ENCODE measurements around the gene ATAD3A.
"Not testable (repeated sequence)": the region's sequence is repeated elsewhere in the genome, so short reads cannot be mapped to it uniquely, and the experiment has no call there.

Gene ATAD3A

DNA sequence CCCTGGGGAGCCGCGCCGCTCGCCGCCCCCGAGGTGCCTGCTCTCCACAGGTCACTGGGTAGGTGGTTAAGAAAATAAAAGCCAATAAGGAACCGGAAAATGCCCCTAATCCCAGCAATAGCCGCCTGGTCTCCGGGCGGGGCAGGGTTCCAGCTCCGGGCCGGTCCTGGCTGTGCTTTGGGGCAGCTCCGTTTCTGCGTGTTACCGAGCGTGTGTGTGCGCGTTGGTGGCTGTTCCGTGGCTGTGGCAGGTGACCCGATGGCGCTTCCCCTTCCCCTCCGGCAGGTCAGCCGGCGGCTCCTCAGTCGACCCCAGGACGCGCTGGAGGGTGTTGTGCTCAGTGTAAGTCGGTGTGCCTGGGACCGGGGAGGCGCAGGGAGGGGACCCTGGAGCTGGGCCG lies 11.3 kb downstream of the ATAD3A start:
- DNase-seq (ENCODE audit: low spot score): not testable (repeated sequence)

DNA sequence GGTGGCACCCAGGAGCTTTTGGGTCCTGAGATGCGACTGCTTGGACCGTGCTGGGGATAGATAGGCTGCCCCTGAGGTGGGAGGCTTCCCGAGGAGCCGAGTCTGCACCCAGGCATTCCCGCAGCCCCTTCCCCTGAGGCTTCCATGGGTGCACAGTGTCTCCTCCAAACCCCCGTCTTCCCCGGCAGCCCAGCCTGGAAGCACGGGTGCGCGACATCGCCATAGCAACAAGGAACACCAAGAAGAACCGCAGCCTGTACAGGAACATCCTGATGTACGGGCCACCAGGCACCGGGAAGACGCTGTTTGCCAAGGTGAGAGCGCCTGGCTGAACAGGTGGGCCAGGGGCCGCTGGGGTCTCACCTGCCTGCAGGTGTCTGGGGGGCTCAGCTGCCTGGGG lies 11.7 kb downstream of the ATAD3A start:
- not testable (repeated sequence) for DNase-seq (ENCODE audit: low spot score)

DNA sequence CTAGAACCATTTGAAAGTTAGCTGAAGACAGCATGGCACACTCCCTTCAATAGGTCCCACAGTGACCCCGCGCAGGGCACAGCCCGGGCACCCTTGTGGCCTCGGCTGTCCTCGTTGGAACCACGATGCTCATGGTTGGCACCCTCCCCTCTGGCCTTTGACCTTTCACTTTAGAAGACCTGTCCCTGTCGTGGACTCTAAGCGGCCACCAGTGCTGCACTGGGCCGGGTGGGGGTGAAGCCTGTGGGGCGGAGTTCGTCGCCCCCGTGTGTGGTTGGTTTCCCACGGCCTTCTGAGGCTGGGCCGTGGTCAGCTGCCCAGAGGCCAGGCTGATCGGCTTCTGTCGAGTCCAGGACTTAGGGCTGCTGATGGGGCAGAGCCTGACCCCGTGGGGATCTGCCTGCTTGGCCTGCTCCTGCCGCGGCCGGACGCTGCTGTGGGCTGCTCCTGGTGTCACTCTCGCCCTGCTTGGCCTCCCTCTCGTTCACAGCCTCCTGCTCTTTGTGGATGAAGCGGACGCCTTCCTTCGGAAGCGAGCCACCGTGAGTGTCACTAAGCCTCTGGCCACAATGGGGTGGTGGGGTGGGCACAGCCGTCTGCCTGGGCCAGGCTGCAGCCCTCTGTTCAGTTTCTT lies 12.9 kb downstream of the ATAD3A start:
- DNase-seq (ENCODE audit: low spot score): not testable (repeated sequence)

- not testable (repeated sequence) for DNase-seq (ENCODE audit: low spot score)
Observed at GRCh38 chr1:1526476-1526875, 14.5 kb downstream of the ATAD3A start.

DNA sequence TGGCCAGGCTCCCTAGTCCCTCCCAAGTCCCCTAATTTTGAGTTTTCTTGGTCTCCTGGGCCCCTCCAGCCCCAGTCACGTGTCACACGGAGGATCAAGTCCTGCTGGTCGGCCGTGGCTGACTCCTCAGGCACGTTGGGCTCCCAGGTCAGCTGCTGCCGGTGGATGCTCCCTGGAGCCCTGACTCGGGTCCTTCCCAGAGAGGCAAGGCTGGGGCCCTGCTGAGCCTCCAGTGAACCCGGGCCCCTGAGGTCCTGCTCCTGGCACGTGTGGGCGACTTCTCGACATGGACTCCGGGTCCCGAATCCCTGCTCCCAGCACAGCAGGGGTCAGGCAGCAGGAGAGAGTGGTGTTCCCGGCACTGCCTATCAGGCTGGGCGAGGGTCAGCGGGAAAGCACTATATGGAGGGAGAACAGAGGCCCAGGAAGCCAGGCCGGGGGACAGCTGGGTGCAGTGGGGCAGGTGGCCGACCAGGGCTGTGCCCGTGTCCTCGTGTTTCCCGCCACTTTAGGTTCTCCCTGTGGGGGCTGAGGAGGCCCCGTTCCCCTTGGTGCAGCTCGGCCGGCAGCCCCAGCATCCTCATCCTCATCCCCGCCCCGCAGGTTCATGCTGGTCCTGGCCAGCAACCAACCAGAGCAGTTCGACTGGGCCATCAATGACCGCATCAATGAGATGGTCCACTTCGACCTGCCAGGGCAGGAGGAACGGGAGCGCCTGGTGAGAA lies 15.3 kb downstream of the ATAD3A start:
- DNase-seq (ENCODE audit: low spot score): no peak

DNA sequence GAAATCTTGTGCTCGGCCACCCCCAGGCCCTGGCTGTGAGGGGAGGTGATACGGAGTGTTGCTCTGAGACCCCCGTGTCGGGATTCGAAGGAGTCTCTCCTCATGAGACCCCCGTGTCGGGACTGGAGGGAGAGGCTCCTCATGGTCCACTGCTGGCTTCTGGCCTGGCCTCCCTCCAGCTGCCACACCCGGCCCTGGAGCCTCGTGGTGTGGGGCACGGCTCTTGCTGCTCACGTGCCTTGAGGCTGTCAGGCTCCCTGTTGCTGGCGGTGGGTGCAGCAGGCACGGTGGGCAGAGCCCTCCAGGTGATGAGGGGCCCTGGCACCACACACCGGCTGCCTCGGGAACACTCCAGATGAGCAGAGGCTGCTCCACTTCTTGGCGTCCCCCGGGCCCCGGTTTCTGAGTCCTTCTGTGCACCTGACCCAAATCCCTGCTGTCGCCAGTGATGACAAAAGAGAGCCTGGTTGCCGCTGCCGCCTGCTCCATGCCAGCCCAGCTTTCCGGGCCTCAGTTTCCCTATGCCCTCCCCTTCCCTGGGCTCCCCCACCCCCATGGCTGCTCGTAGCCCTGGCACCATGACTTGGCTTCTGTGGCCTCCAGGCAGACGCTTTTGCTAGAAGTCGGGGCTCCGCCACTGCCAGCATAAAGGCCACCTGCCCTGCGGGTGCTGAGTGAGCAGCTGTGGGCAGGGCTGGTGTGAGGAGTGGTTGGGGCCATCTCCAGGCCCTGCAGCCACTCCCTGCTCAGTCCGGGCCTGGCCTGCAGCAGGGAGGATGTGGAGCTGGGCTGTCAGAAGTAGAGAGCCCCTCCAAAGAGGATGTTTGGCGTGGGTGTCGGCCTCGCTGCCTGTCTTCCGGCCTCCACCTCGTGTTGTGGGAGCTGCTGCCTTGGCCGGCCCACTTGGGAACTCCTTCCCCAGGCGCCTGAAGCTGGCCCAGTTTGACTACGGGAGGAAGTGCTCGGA lies 16.6 kb downstream of the ATAD3A start:
- no peak for DNase-seq (ENCODE audit: low spot score)

DNA sequence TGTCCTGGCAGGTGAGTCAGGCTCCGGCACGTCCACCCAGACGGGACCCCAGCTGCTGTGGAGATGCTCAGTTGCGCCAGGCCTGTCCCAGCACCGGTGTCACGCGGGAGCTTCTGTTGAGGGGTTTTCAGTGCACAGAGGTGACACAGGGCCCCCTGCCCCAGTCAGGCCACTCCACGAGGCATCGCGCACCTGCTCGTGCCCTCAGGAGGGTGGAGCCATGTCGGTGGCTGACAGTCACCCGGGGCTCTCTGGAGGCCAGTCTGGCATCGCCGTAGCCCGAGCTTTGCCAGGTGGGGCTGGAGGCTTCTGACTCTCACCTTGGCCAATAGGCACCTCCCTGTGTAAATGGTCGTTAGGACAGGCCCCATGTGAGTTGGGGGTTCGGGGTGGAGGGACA lies 17.4 kb downstream of the ATAD3A start:
- DNase-seq (ENCODE audit: low spot score): no peak

- no peak for DNase-seq (ENCODE audit: low spot score)
Observed at GRCh38 chr1:1529936-1530335, 18.0 kb downstream of the ATAD3A start.

DNA sequence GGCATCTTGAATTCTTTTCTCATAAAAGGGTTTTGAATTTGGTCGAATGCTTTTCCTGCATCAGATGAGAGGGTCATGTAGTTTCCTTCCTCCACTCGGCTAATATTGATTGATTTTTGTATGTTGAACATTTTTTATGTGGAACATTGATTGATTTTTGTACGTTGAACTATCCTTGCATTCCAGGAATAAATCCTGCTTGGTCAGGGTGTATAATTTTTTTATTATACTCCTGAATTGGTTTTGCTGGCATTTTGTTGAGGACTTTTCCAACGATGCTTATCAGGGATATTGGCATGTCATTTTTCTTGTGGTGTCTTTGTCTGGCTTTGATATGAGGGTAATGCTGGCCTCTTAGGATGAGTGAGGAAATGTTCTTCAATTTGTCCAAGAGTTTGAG lies 20.0 kb downstream of the ATAD3A start:
- DNase-seq (ENCODE audit: low spot score): no peak

DNA sequence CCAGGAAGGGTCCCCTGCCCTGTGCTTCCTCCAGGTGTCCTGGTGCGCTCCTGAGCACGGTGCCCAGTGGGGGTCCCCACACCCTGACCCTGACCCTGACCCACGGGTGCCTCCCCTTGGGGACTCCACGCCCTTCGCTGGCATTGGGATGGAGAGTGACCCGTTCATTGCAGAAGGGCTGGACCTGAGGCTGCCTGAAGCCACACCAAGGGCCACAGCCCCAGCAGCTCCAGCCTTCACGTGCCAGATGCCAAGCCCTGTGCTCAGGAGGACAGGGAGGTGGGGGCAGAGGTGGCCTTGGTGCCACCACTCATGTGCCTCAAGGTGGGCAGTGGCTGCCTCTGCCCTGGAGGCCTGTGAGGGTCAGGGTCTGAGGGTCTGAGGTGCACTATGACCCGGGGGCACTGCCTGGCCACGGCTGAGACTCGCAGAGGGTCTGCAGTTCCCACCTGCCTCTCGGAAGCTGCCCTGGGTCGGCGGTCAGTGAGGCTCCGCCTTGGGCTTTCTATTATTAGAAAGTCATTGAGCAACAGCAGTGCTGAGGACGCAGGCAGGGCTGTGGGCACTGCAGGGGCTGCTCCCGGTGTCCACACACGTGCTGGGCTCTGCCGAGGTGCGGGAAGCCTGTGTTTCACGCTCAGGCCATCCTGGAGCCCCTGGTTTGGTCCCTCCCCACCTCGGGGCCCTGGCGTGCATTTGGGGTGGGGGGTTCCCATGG lies 21.4 kb downstream of the ATAD3A start:
- DNase-seq (ENCODE audit: low spot score): not testable (repeated sequence)

DNA sequence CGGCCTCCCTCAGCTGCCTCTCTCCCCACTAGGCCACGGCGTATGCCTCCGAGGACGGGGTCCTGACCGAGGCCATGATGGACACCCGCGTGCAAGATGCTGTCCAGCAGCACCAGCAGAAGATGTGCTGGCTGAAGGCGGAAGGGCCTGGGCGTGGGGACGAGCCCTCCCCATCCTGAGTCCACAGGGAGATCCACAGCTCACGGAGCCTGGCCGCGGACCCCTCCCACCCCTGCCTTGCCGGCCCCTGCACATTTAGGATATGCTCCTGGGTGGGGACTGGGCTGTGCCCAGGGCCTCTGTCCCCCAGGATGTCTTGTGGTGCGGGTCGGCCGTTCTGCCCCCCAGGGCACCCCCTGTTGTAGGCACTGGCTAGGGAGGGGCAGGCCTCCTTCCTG lies 21.9 kb downstream of the ATAD3A start:
- not testable (repeated sequence) for DNase-seq (ENCODE audit: low spot score)

DNA sequence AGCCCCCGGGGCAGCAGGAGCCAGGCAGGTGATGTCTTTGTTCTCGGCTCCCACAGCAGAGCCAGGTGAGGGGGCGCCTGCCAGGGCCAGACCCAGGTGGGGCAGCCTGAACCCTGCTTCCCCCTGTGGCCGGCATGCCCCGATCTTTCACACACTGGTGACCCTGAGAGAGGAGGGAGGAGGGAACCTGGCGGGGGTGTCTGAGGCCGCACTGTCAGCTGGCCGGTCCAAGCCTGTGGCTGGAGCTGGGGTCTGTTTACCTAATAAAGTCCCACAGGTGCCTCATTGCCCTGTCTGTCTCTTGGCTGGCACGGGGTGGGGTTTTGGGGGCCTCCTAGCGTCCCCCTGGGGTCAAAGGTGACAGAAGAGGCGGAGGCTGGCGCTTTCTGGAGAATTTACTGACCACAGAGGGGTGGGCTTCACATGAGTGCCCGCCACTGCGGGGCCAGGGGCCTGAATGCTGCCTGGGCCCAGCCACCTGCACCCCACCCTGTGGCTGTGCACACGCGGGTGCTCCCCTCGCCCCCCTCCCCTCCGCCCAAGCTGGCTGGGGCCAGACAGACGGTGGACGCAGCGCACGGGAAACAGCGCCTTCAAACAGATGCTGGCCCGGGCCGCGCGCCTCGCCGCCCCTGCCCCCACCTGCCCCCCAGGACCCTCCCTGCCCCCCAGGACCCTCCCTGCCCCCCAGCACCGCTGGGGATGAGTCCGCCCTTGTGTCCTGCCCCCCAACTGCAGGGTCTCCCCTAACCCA lies 22.6 kb downstream of the ATAD3A start:
- DNase-seq (ENCODE audit: low spot score): no peak

DNA sequence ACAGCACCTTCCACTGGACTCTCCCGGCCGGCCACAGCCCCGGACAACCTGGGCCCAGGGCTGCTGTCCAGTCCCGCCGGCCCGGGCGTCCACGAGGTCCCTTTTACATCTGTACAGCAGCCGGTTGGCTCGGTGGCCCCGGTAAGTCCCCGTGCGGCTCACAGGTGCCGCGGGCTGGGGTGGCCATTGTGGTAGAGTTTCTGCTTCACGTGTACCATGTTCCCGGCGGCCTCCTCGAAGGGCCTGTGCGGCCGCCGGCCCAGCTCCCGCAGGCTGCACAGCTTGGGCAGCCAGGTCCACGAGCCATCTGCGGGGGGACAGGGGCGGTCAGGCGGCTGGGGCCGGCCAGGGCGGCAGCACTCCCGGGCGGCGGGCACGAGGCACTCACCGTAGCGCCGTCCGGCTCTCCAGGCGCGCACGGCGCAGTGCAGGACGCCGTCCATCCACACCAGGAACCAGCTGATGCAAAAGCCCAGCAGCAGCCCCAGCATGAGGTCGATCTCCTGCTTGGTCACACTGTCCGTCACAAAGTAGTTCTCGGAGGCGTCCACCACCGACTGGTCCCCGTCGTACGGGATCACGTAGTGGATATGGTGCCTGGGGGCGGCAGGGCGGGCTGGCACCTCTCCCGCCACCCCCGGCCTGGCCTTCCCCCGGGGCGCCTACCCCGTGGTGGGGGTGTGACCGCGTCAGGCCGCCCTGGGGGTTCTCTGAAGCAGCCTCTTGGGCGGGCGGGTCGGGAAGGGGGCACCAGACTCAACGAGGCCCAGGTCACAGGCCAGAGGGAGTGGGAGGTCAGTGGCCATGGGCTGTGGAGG lies 23.4 kb downstream of the ATAD3A start:
- no peak for DNase-seq (ENCODE audit: low spot score)

DNA sequence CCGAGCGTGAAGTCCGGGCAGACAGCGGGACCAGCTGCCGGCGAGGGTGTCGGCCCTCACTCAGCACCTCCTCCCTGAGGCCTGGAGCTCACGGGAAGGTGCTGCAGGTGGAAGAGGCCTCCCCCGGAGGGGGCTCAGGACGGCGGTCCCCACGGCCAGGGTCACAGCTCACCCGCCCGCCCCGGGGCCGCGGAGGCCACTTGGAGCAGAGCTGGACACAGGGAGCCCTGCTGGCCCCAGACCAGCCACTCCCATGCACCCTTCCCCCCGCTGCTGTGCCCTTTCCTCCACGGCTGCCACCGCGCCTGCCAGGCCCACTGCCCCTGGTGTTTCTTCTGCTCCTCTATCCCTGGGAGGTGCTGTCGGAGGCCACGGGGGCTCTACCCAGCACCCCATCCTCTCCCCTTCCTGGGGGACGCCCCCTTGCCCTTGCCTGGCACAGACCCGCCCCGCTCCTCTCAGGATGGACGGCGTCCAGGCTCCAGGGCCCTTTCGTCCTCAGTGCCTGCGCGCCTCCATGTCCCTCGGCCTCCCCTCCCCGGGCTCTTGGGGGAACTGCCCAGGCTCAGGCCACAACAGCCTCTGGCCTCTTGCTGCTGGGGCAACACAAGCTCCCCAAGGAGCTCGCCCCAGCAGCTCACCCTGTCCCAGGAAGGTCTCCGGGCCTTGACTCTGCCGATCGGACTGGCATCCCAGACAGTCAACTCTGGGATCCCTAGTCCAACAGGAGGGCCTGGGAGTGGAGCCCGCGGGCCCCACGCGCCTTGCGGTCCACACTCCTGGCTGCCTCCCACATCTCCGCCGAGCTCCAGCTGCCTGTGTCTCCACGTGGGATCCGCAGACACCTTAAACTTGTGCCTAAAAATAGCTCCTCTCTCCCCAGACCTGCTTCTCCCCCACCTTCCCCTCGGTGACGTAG lies 24.3 kb downstream of the ATAD3A start:
- DNase-seq (ENCODE audit: low spot score): no peak

GRCh38 chr1:1536938-1537546 lies 25.1 kb downstream of the ATAD3A start:
- no peak for DNase-seq (ENCODE audit: low spot score)

GRCh38 chr1:1537626-1538250 lies 25.8 kb downstream of the ATAD3A start:
- DNase-seq (ENCODE audit: low spot score): no peak

GRCh38 chr1:1538334-1538733 lies 26.4 kb downstream of the ATAD3A start:
- no peak for DNase-seq (ENCODE audit: low spot score)

DNA sequence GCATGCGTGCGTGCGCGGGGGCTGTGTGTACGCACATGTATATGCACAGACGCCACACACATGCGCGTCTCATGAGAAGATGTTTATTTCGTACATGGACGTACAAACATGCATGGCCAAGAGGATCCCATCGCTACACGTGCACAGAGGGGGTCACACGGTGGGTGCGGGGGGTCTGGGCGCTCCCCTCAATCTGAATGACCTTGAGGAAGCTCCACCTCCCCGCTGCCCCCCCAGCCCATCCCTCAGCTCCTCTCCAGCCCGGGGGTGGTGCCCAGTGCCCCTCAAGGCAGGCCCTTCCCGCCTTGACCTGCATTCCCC lies 27.0 kb downstream of the ATAD3A start:
- DNase-seq (ENCODE audit: low spot score): no peak
